HCT116 (cell line): ENCODE measurements around the gene TIMM10. TPM values are rescaled to one million over a fixed set of nuclear protein-coding genes. Genes with fewer than 3 reads are reported as not detected.

Experiments used
- ATAC-seq: fragments of 200-7000 bp; cut with Tn5 transposase; 2 replicates; pipeline ENCODE4 v1.9.1; 2020; ENCODE audit warnings: mild to moderate bottlenecking, moderate library complexity
- BruUV-seq: library from RNA; stranded (reverse); fragments of 400-500 nt; replicated peaks from 2 replicates; lab custom pipeline; 2021; lab: Mats Ljungman, UMichigan
- CTCF ChIA-PET: fragments of 300-600 bp; sonication (Branson Sonifier 250); formaldehyde crosslinking; loops from one replicate; lab custom pipeline; 2021; ENCODE audit warnings: antibody characterized with exemption; lab: Charles Lee
- POLR2A ChIA-PET: fragments of 300-600, 350-600 bp; sonication (Branson Sonifier 250); formaldehyde crosslinking; loops from one replicate; lab custom pipeline; 2021; ENCODE audit warnings: antibody characterized with exemption; lab: Charles Lee
- RAD21 ChIA-PET, 2 experiments: fragments of 300-600 bp; sonication (Branson Sonifier 250); formaldehyde crosslinking; loops; one replicate each; lab custom pipeline; 2023; ENCODE audit warnings: low total read pairs in 2 of 2; ENCODE audit not compliant: uncharacterized antibody in 2 of 2, unreplicated experiment in 2 of 2, low non-redundant PET in 1 of 2; lab: Charles Lee
- DNase-seq: peaks from one replicate; pipeline ENCODE4 v3.0.0-alpha.2; 2010; ENCODE audit warnings: low read depth, low spot score
- H2AFZ ChIP-seq: fragments of 200-600 bp; shearing (Covaris generic), sonication (generic); 2 replicates; pipeline ENCODE4 v1.6.1; 2017; ENCODE audit warnings: low read depth, mixed run types, mixed read lengths, antibody characterized with exemption, low read length; ENCODE audit not compliant: poor library complexity, severe bottlenecking
- H3K27ac ChIP-seq: 2 replicates; pipeline ENCODE4 v1.5.1; 2012; ENCODE audit warnings: low read depth, low read length
- H3K27me3 ChIP-seq: fragments of 200-600 bp; sonication (generic); 2 replicates; pipeline ENCODE4 v1.6.1; 2016; ENCODE audit warnings: mixed run types, low read length, mixed read lengths; ENCODE audit not compliant: insufficient read depth
- H3K36me3 ChIP-seq, 2 experiments: fragments of 200-500 bp in 1 of 2; fragments of 200-600 bp in 1 of 2; sonication (Bioruptor generic) in 1 of 2; sonication (generic) in 1 of 2; 2 replicates each; pipeline versions ENCODE4 v1.5.1 to v1.6.1; 2014 to 2016; ENCODE audit warnings: low read length in 2 of 2, inconsistent platforms in 1 of 2, mixed read lengths in 1 of 2, mixed run types in 1 of 2; ENCODE audit not compliant: insufficient read depth in 2 of 2, control insufficient read depth in 1 of 2
- H3K4me1 ChIP-seq, 2 experiments: fragments of 200-600 bp in 1 of 2; sonication (generic) in 1 of 2; 2 replicates each; pipeline versions ENCODE4 v1.5.1 to v1.6.1; 2012 to 2017; ENCODE audit warnings: low read length in 2 of 2, inconsistent platforms in 1 of 2, mild to moderate bottlenecking in 1 of 2, mixed read lengths in 1 of 2, mixed run types in 1 of 2, moderate library complexity in 1 of 2; ENCODE audit not compliant: insufficient read depth in 2 of 2, control insufficient read depth in 1 of 2
- H3K4me2 ChIP-seq: fragments of 200-600 bp; sonication (generic); 2 replicates; pipeline ENCODE4 v1.6.1; 2017; ENCODE audit warnings: mixed run types, low read length, mixed read lengths
- H3K4me3 ChIP-seq, 2 experiments: fragments of 200-600 bp in 1 of 2; sonication (generic) in 1 of 2; replicated peaks in 1 of 2; 2 replicates each; pipeline ENCODE4 v1.5.1; 2011 to 2016; ENCODE audit warnings: low read length in 2 of 2, control low read depth in 1 of 2, low read depth in 1 of 2, mild to moderate bottlenecking in 1 of 2, mixed read lengths in 1 of 2, mixed run types in 1 of 2
- H3K79me2 ChIP-seq: fragments of 200-600 bp; sonication (generic); 2 replicates; pipeline ENCODE4 v1.6.1; 2017; ENCODE audit warnings: mild to moderate bottlenecking, mixed run types, low read length, moderate library complexity, mixed read lengths; ENCODE audit not compliant: insufficient read depth
- H3K9ac ChIP-seq: fragments of 200-600 bp; sonication (generic); 2 replicates; pipeline ENCODE4 v1.6.1; 2016; ENCODE audit warnings: low read length, mixed read lengths
- H3K9me2 ChIP-seq: fragments of 200-600 bp; sonication (generic), shearing (Covaris generic); 2 replicates; pipeline ENCODE4 v1.6.1; 2017; ENCODE audit warnings: mixed run types, mild to moderate bottlenecking, moderate library complexity; ENCODE audit not compliant: insufficient read depth
- H3K9me3 ChIP-seq, 2 experiments: fragments of 200-500 bp in 1 of 2; fragments of 200-600 bp in 1 of 2; sonication (Bioruptor generic) in 1 of 2; sonication (generic) in 1 of 2; 2 replicates each; pipeline ENCODE4 v1.6.1; 2014 to 2017; ENCODE audit warnings: low read length in 2 of 2, mixed read lengths in 2 of 2, inconsistent platforms in 1 of 2, low read depth in 1 of 2, mild to moderate bottlenecking in 1 of 2, mixed run types in 1 of 2, moderate library complexity in 1 of 2; ENCODE audit not compliant: control insufficient read depth in 1 of 2, insufficient read depth in 1 of 2
- H4K20me1 ChIP-seq: fragments of 200-600 bp; sonication (generic), shearing (Covaris generic); 2 replicates; pipeline ENCODE4 v1.6.1; 2017; ENCODE audit warnings: mixed run types, mild to moderate bottlenecking, moderate library complexity; ENCODE audit not compliant: insufficient read depth
- ATF3 ChIP-seq: IDR thresholded peaks from 2 replicates; pipeline ENCODE4 v1.6.1; 2012
- CBX3 ChIP-seq: IDR thresholded peaks from 2 replicates; pipeline ENCODE4 v1.6.1; 2012; ENCODE audit warnings: low read depth
- CEBPB ChIP-seq: IDR thresholded peaks from 2 replicates; pipeline ENCODE4 v1.6.1; 2012; ENCODE audit warnings: low read depth
- ELF1 ChIP-seq: IDR thresholded peaks from 2 replicates; pipeline ENCODE4 v1.6.1; 2012; ENCODE audit warnings: low read depth, borderline replicate concordance
- EZH2 ChIP-seq: fragments of 200-600 bp; sonication (generic); IDR thresholded peaks from 2 replicates; pipeline ENCODE4 v1.6.1; 2017; ENCODE audit warnings: antibody characterized with exemption, mixed run types
- POLR2A ChIP-seq: IDR thresholded peaks from 2 replicates; pipeline ENCODE4 v1.7.0; 2011; ENCODE audit warnings: borderline replicate concordance; ENCODE audit not compliant: insufficient read depth, insufficient read length; ENCODE audit errors: extremely low read depth
- POLR2AphosphoS5 ChIP-seq: IDR thresholded peaks from 2 replicates; pipeline ENCODE4 v1.6.1; 2011; ENCODE audit warnings: mild to moderate bottlenecking, low read depth, low read length, moderate library complexity
- TCF7L2 ChIP-seq: IDR thresholded peaks from 2 replicates; pipeline ENCODE4 v1.7.0; 2011; ENCODE audit warnings: borderline replicate concordance, inconsistent platforms; ENCODE audit not compliant: insufficient read depth, insufficient read length; ENCODE audit errors: extremely low read depth
- ZFX ChIP-seq: fragments of 450-650 bp; IDR thresholded peaks from 2 replicates; pipeline ENCODE4 v1.6.1; 2017
- intact Hi-C: fragments of 100-400 bp; cut with micrococcal nuclease; formaldehyde crosslinking; loops from 2 replicates; pipeline ENCODE4 v1.10.0; 2022
- total RNA-seq: library from RNA; stranded (reverse); gene quantifications from one replicate; pipeline ENCODE4 v1.2.1, GENCODE V29; 2021; ENCODE audit not compliant: unreplicated experiment
- TF ChIP-seq, protein P1 (sequence below): IDR thresholded peaks from 2 replicates; pipeline ENCODE4 v1.6.1; 2012; ENCODE audit warnings: low read depth
- TF ChIP-seq, protein P2 (sequence below): IDR thresholded peaks from 2 replicates; pipeline ENCODE4 v1.6.1; 2012

Gene TIMM10
- total RNA-seq, 1 experiment from 2014 or later = 65.6 TPM

DNA sequence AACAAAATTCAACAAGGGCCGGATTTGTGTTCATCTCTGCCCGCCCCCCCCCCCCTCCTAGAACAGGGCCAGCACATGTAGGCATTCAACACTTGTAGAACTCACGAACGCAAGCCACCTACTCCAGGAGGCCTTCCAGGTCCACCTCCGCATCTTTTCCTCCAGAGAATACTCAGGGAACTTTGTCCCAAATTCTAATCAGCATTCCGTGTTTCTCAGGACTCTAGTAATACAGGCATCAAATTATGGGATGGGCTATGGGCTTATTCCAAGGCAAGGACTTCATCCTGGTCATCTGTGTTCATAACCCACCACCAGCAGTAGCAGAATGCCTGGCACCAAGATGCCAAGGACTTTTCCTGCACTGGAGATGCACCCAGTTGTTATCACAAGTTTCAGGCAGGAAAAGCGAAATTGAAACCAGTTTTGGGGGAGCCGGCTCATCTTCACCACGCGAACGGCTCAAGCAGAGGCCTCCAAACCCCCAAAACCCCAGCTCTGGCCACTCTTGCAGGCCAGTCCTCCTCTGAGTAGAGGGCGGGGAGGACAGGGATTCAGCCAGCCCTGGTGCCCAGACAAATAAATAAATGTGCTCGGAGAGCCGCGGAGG is 36.5 kb upstream of the TIMM10 start:
- H3K9me3 ChIP-seq = no peaks in the 10 kb centered on the region
- no peaks in the 10 kb centered on the region for H3K27me3 ChIP-seq
- ChIA-PET POLR2A (interaction anchor here (1.0 to 2.1 kb wide), 3 partner anchors 74 to 110 kb away, joined by 4 to 8 read pairs (median 5); no protein-coding TSS in a partner anchor), CTCF (interaction anchor here (1.1 to 2.6 kb wide), 5 partner anchors 18 to 234 kb away, joined by 3 to 40 read pairs (median 11); no protein-coding TSS in a partner anchor), RAD21 (interaction anchor here (1.0 to 1.9 kb wide), 3 partner anchors 74 to 78 kb away, joined by 4 to 8 read pairs (median 4); no protein-coding TSS in a partner anchor)
- TSS peak; percentile 76 for BruUV-seq
- no peak overlapping the region; the same call in 1 of the 2 replicates for H3K27ac ChIP-seq
- ATAC-seq (no peak), DNase-seq (no peak)
- intact Hi-C loops = no loop called here
- H3K9ac ChIP-seq = peak overlapping the region; percentile 58
- H4K20me1 ChIP-seq = no peaks in the 10 kb centered on the region
- no peaks in the 10 kb centered on the region for H3K36me3 ChIP-seq
- H3K79me2 ChIP-seq = no peaks in the 10 kb centered on the region
- H3K9me2 ChIP-seq = no peaks in the 10 kb centered on the region
- H3K4me2 ChIP-seq = peak overlapping the region; percentile 87
- H3K4me3 ChIP-seq = peak overlapping the region; percentile 66 to 73
- TF ChIP-seq CBX3 (no peak), CEBPB (no peak), TCF7L2 (no peak), EZH2 (no peak), ELF1 (no peak), ZFX (no peak), POLR2A (no peak), ATF3 (no peak), POLR2AphosphoS5 (no peak)
- TF ChIP-seq, protein P1, sequence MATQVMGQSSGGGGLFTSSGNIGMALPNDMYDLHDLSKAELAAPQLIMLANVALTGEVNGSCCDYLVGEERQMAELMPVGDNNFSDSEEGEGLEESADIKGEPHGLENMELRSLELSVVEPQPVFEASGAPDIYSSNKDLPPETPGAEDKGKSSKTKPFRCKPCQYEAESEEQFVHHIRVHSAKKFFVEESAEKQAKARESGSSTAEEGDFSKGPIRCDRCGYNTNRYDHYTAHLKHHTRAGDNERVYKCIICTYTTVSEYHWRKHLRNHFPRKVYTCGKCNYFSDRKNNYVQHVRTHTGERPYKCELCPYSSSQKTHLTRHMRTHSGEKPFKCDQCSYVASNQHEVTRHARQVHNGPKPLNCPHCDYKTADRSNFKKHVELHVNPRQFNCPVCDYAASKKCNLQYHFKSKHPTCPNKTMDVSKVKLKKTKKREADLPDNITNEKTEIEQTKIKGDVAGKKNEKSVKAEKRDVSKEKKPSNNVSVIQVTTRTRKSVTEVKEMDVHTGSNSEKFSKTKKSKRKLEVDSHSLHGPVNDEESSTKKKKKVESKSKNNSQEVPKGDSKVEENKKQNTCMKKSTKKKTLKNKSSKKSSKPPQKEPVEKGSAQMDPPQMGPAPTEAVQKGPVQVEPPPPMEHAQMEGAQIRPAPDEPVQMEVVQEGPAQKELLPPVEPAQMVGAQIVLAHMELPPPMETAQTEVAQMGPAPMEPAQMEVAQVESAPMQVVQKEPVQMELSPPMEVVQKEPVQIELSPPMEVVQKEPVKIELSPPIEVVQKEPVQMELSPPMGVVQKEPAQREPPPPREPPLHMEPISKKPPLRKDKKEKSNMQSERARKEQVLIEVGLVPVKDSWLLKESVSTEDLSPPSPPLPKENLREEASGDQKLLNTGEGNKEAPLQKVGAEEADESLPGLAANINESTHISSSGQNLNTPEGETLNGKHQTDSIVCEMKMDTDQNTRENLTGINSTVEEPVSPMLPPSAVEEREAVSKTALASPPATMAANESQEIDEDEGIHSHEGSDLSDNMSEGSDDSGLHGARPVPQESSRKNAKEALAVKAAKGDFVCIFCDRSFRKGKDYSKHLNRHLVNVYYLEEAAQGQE = no peak
- TF ChIP-seq, protein P2, sequence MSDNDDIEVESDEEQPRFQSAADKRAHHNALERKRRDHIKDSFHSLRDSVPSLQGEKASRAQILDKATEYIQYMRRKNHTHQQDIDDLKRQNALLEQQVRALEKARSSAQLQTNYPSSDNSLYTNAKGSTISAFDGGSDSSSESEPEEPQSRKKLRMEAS = no peak
- TF ChIP-seq, all 23 proteins: peak for 0
- Histone ChIP-seq H3K4me1 (peaks cover 7 to 19% of the 10 kb centered on the region in 2 experiments; a peak in 3 of 4 replicates), H2AFZ (peak overlapping the region; percentile 85)
